Glutamatergic neuron (in vitro differentiated cells): ENCODE data around the gene CEP135. TPM values are rescaled to one million over a fixed set of nuclear protein-coding genes. Genes with fewer than 3 reads are reported as not detected.
A peak's percentile ranks its signal among the peaks of the same experiment; 100 is the strongest.

Experiments used
- DNase-seq: peaks from one replicate; pipeline ENCODE4 v3.0.0; 2022
- H3K27ac Mint-ChIP-seq: one replicate; pipeline ENCODE4 v1.8.0; 2020; ENCODE audit warnings: mild to moderate bottlenecking, mixed read lengths, inconsistent platforms; ENCODE audit not compliant: unreplicated experiment
- H3K27me3 Mint-ChIP-seq: one replicate; pipeline ENCODE4 v1.8.0; 2020; ENCODE audit warnings: mild to moderate bottlenecking, moderate library complexity, mixed read lengths, inconsistent platforms; ENCODE audit not compliant: unreplicated experiment
- H3K36me3 Mint-ChIP-seq: one replicate; pipeline ENCODE4 v1.8.0; 2020; ENCODE audit warnings: mild to moderate bottlenecking, mixed read lengths, inconsistent platforms; ENCODE audit not compliant: unreplicated experiment
- H3K4me1 Mint-ChIP-seq: one replicate; pipeline ENCODE4 v1.8.0; 2020; ENCODE audit warnings: mild to moderate bottlenecking, low read depth, mixed read lengths, inconsistent platforms; ENCODE audit not compliant: unreplicated experiment
- H3K4me3 Mint-ChIP-seq: one replicate; pipeline ENCODE4 v1.8.0; 2020; ENCODE audit warnings: mild to moderate bottlenecking, mixed read lengths, inconsistent platforms; ENCODE audit not compliant: unreplicated experiment
- H3K9me3 Mint-ChIP-seq: one replicate; pipeline ENCODE4 v1.8.0; 2020; ENCODE audit warnings: mild to moderate bottlenecking, moderate library complexity, mixed read lengths, inconsistent platforms; ENCODE audit not compliant: unreplicated experiment
- total RNA-seq: library from RNA; stranded (reverse); fragmentation: NEBNext Ultra II Directional; extraction: Animal tissue kit (Norgen Biotek cat#: 25700); gene quantifications from one replicate; pipeline ENCODE4 v1.2.1, GENCODE V29; 2021; ENCODE audit not compliant: unreplicated experiment
- TF ChIP-seq, protein P1 (sequence below): fragments of 200-600 bp; sonication (generic); IDR thresholded peaks from one replicate; pipeline ENCODE4 v1.5.0; 2021; ENCODE audit not compliant: partially characterized antibody, unreplicated experiment

CEP135 gene
- total RNA-seq, 1 donor from 2014 or later, result 4.2 TPM

DNA sequence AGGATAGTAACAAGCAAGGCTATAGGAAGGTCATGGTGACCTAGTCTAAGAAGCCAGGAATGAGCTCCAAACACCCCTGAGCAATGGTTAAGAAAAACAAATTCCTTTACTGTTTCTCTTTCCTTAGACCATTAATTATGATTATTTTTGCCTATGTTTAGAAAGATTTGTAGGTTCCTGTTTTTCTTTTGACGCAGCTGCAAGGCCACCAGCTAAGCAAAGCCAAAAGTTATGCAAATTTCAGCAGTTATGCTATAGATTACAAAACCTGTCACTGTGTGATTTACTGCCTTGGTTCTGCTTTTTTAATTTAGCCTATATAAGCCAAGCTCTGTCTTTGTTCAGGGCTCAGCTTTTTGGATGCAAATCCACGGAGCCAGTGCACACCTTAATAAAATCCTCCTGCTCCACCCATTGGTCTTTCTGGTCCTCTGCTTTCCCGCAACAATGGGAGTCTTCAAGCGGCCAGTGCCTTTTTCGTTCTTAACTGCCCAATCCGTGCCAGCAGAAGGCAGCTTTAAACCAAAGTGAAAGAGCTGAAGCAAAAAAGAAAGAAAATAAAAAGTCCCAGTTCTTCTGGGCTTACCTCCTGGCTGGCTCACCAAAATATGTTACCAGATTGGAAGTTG is 1.4 kb upstream of the CEP135 start:
- peaks cover 2% of the 10 kb centered on the region for H3K27me3 Mint-ChIP-seq
- H3K27ac Mint-ChIP-seq, result no peak overlapping the region
- DNase-seq, result no peak
- TF ChIP-seq, protein P1, sequence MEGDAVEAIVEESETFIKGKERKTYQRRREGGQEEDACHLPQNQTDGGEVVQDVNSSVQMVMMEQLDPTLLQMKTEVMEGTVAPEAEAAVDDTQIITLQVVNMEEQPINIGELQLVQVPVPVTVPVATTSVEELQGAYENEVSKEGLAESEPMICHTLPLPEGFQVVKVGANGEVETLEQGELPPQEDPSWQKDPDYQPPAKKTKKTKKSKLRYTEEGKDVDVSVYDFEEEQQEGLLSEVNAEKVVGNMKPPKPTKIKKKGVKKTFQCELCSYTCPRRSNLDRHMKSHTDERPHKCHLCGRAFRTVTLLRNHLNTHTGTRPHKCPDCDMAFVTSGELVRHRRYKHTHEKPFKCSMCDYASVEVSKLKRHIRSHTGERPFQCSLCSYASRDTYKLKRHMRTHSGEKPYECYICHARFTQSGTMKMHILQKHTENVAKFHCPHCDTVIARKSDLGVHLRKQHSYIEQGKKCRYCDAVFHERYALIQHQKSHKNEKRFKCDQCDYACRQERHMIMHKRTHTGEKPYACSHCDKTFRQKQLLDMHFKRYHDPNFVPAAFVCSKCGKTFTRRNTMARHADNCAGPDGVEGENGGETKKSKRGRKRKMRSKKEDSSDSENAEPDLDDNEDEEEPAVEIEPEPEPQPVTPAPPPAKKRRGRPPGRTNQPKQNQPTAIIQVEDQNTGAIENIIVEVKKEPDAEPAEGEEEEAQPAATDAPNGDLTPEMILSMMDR, result no peak
- H3K4me3 Mint-ChIP-seq, result no peak overlapping the region
- no peaks in the 10 kb centered on the region for H3K36me3 Mint-ChIP-seq
- H3K9me3 Mint-ChIP-seq, result peaks cover 2% of the 10 kb centered on the region
- H3K4me1 Mint-ChIP-seq, result peaks cover 11% of the 10 kb centered on the region

DNA sequence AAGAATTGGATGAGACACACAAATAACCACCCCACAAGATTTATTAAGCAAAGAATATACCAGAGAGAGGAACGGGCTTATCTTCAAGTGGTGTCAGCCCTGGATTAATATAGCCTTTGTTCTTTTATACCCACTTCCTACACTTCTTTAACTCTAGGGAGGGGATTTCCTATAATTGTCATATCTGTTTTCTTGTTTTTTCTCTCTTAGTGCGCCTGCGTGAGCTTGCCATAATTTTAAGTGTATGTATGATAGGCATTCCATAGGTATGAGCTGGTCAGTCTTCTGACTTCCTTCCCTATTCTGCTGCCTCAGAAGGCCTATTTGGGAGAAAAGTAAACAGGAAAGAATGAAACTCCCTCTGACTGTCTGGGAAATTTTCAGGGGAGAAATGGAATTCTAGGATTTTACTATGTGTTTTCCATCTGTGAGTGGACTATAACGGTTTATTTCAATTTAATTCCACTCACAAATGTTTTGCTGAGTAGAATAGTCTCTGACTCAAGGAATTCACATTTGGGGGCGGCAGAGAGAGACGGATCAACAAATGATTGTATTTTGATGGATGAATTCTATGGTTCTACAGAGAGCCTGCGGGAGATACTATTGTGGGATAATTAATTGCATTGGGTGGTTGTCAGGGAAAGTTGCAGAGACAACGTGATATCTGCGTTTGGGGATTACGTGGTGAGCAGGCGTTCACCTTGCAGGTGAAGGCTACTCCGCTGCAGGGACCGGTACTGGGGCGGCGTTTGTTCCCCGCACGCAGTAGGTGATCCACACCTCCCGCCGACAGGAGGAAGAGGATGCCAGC is 626 bp upstream of the CEP135 start:
- Mint-ChIP-seq H3K4me1 (peaks cover 11% of the 10 kb centered on the region), H3K27me3 (peaks cover 2% of the 10 kb centered on the region), H3K27ac (peak overlapping the region; percentile 31), H3K4me3 (peak overlapping the region; percentile 89), H3K9me3 (peaks cover 2% of the 10 kb centered on the region), H3K36me3 (no peaks in the 10 kb centered on the region)
- TF ChIP-seq, protein P1, result no peak
- no peak for DNase-seq

DNA sequence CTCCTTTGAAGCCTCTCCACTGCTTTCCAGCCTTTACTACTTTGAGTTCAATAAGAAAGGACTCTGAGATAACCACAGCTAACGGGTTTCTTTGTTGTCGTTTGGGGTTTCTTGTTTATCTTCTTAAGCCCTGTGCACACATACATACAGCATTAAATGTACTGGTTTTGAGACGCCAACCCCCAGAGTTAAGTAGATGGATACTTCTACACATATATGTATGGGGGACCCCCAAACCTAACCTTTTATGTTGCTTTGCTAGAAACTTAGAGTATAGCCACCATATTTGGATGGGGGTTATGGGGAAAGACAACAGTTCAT is 697 bp downstream of the CEP135 start:
- Mint-ChIP-seq H3K27ac (peak overlapping the region; percentile 82), H3K36me3 (no peaks in the 10 kb centered on the region), H3K9me3 (peaks cover 2% of the 10 kb centered on the region), H3K4me1 (peaks cover 11% of the 10 kb centered on the region), H3K4me3 (peak overlapping the region; percentile 89), H3K27me3 (peaks cover 2% of the 10 kb centered on the region)
- DNase-seq, result no peak
- TF ChIP-seq, protein P1, result no peak

DNA sequence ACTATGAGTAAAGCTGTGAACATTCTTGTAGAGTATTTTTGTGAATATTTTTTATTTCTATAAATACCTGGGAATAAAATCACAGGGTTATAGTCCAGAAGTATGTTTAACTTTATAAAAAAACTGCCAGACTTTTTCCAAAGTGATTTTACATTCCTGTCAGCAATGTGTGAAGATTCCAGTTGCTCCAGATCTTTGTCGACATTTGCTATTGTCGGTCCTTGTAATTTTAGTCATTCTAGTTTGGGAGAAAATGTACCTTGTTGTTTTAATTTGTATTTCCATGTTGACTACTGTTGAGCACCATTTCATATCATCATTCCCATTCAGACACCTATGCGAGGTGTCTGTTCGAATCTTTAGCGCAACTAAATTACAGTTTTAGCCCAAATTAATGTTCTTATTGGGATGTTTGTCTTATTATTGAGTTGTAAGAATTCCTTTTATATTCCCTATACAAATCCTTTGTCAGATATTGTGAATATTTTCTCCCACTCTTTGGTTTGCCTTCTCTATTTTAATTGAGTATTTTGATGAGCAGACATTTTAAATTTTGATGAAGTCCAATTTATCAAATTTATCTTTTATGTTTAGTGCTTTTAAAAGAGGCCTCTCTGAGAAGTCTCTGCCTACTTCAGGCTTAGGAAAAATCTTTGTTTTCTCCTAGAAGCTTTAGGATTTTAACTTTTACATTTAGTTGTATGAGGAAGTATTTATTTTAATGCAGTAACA is 2.6 kb downstream of the CEP135 start:
- H3K9me3 Mint-ChIP-seq, result peaks cover 2% of the 10 kb centered on the region
- peaks cover 2% of the 10 kb centered on the region for H3K27me3 Mint-ChIP-seq
- no peak overlapping the region for H3K4me3 Mint-ChIP-seq
- TF ChIP-seq, protein P1, result no peak
- H3K27ac Mint-ChIP-seq, result no peak overlapping the region
- peaks cover 11% of the 10 kb centered on the region for H3K4me1 Mint-ChIP-seq
- H3K36me3 Mint-ChIP-seq, result no peaks in the 10 kb centered on the region
- DNase-seq, result no peak
